ENCODE data around the gene PCSK5. TPM values are rescaled to one million over a fixed set of nuclear protein-coding genes. Genes with fewer than 3 reads are reported as not detected.
"Not testable (repeated sequence)": the region's sequence is repeated elsewhere in the genome, so short reads cannot be mapped to it uniquely, and the experiment has no call there.

The PCSK5 gene
- polyA plus RNA-seq (ENCODE audit: insufficient read length) = 11.3 TPM

- DNase-seq = peak; percentile 96
Observed at GRCh38 chr9:75890472-75891276, at the start of gene PCSK5. Gene PCSK5, plus strand, starts transcription at chr9:75890673. Its CDS starts 509 bp downstream, at chr9:75891182.

GRCh38 chr9:75844321-75844720 is 46.2 kb upstream of the PCSK5 start:
- DNase-seq = no peak

- DNase-seq = no peak
Observed at GRCh38 chr9:75845806-75846205, 44.7 kb upstream of the PCSK5 start.

- DNase-seq = no peak
Observed at GRCh38 chr9:75847085-75847484, 43.4 kb upstream of the PCSK5 start.

GRCh38 chr9:75850459-75851200 is 39.8 kb upstream of the PCSK5 start:
- no peak for DNase-seq

GRCh38 chr9:75851917-75852316 is 38.6 kb upstream of the PCSK5 start:
- no peak for DNase-seq

- DNase-seq = no peak
Observed at GRCh38 chr9:75852746-75853145, 37.7 kb upstream of the PCSK5 start.

- DNase-seq = peak; percentile 11
Observed at GRCh38 chr9:75855509-75855908, 35.0 kb upstream of the PCSK5 start.

GRCh38 chr9:75858497-75859092 is 31.9 kb upstream of the PCSK5 start:
- no peak for DNase-seq

GRCh38 chr9:75864266-75864665 is 26.2 kb upstream of the PCSK5 start:
- no peak for DNase-seq

GRCh38 chr9:75866273-75866871 is 24.1 kb upstream of the PCSK5 start:
- peak; percentile 40 for DNase-seq

GRCh38 chr9:75868526-75868925 is 21.9 kb upstream of the PCSK5 start:
- not testable (repeated sequence) for DNase-seq

GRCh38 chr9:75869236-75869635 is 21.2 kb upstream of the PCSK5 start:
- no peak for DNase-seq

GRCh38 chr9:75870450-75870849 is 20.0 kb upstream of the PCSK5 start:
- no peak for DNase-seq

- no peak for DNase-seq
Observed at GRCh38 chr9:75871624-75872023, 18.8 kb upstream of the PCSK5 start.

GRCh38 chr9:75873712-75874111 is 16.8 kb upstream of the PCSK5 start:
- DNase-seq = no peak

GRCh38 chr9:75876999-75877640 is 13.4 kb upstream of the PCSK5 start:
- DNase-seq = no peak

- no peak for DNase-seq
Observed at GRCh38 chr9:75878488-75878860, 12.0 kb upstream of the PCSK5 start.

GRCh38 chr9:75880618-75881017 is 9.9 kb upstream of the PCSK5 start:
- no peak for DNase-seq

GRCh38 chr9:75881761-75882160 is 8.7 kb upstream of the PCSK5 start:
- no peak for DNase-seq

- DNase-seq = no peak
Observed at GRCh38 chr9:75885652-75886051, 4.8 kb upstream of the PCSK5 start.

GRCh38 chr9:75889577-75889976 is 896 bp upstream of the PCSK5 start:
- DNase-seq = no peak
